Activated CD8-positive, alpha-beta T cell treated with anti-CD3 and anti-CD28 coated beads, Interleukin-2, amount 10 ng/mL, durations not matched to agents 7 days and 5 days (primary cell): ENCODE measurements around the gene MMP20. TPM values are rescaled to one million over a fixed set of nuclear protein-coding genes. Genes with fewer than 3 reads are reported as not detected.
A peak's percentile ranks its signal among the peaks of the same experiment; 100 is the strongest.

ENCODE experiments used
- ATAC-seq: fragments of 150-1000 bp; cut with Tn5 transposase; one replicate; pipeline ENCODE4 v1.10.0; 2021; ENCODE audit warnings: moderate library complexity
- CTCF ChIA-PET: fragments of 350-600 bp; sonication (Branson Sonifier 250); formaldehyde crosslinking; loops from one replicate; lab custom pipeline; 2021; ENCODE audit warnings: antibody characterized with exemption; lab: Charles Lee
- POLR2A ChIA-PET: fragments of 350-600 bp; sonication (Branson Sonifier 250); formaldehyde crosslinking; loops from one replicate; lab custom pipeline; 2021; ENCODE audit warnings: antibody characterized with exemption; lab: Charles Lee
- DNase-seq: peaks from one replicate; pipeline ENCODE4 v3.0.0-alpha.2; 2020
- H3K27ac Mint-ChIP-seq: one replicate; pipeline ENCODE4 v1.8.0; 2021; ENCODE audit warnings: mild to moderate bottlenecking, mixed read lengths
- H3K27me3 Mint-ChIP-seq: one replicate; pipeline ENCODE4 v1.8.0; 2021; ENCODE audit warnings: low read depth, mixed read lengths
- H3K36me3 Mint-ChIP-seq: one replicate; pipeline ENCODE4 v1.8.0; 2021; ENCODE audit warnings: low read depth, mixed read lengths
- H3K4me1 Mint-ChIP-seq: one replicate; pipeline ENCODE4 v1.8.0; 2021; ENCODE audit warnings: low read depth, mixed read lengths
- H3K4me3 Mint-ChIP-seq: one replicate; pipeline ENCODE4 v1.8.0; 2021; ENCODE audit warnings: mild to moderate bottlenecking, mixed read lengths
- H3K9me3 Mint-ChIP-seq: one replicate; pipeline ENCODE4 v1.8.0; 2022; ENCODE audit warnings: mixed read lengths; ENCODE audit not compliant: insufficient read depth
- total RNA-seq, 2 experiments: library from RNA; stranded (reverse); gene quantifications; one replicate each; pipeline ENCODE4 v1.2.3, GENCODE V29; 2021

Gene MMP20
- total RNA-seq, 2 experiments from 2014 or later: not detected

- ATAC-seq (no peak), DNase-seq (no peak)
- Mint-ChIP-seq H3K9me3 (peaks cover 13% of the 10 kb centered on the region), H3K36me3 (peaks cover 1% of the 10 kb centered on the region), H3K4me3 (no peak overlapping the region), H3K4me1 (peaks cover 3% of the 10 kb centered on the region), H3K27me3 (no peaks in the 10 kb centered on the region), H3K27ac (no peak overlapping the region)
- CTCF ChIA-PET: interaction anchor here (1.3 to 1.7 kb wide), 2 partner anchors 12 to 13 kb away, joined by 5 to 6 read pairs; no protein-coding TSS in a partner anchor
- POLR2A ChIA-PET: no interaction called here
Observed at GRCh38 chr11:102591160-102591718, 33.9 kb downstream of the MMP20 start.

DNA sequence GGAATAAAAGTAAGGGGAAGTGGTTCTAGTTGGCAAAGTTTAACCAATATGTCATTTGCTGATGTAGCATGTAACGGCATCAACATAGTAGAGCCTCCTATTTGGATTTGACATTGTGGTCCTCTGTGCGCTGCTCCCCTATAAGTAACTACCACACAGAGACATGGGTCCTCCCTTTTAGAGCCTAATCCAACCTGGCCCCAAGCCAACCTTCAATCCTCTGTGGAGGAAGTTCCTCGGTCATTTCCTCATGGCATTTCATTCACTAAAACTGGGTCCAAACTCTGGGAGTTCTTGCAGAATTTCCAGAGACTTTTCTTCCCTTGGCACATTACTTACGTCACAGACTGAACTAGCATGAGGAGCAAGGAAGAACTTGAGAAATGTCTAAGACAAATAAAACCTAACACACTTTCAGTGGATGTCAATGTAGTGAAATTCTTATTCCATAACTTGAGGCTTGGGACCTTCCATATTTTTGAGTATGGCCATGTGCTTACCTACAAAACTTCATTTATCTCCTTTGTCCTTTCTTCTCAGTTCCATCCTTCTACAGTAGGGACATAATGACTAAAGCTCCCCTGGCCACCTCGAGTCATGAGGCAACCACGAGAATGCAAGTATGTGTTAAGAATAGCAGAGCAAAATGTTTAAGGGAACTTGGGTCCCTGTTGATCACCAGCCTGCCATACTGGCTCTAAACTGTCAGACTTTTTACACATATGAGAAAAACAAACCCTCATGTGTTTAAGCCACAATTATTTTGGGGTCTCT lies 34.7 kb downstream of the MMP20 start:
- CTCF ChIA-PET: no interaction called here
- Mint-ChIP-seq H3K27me3 (peaks cover 3% of the 10 kb centered on the region), H3K4me1 (peaks cover 3% of the 10 kb centered on the region), H3K4me3 (no peak overlapping the region), H3K9me3 (peaks cover 13% of the 10 kb centered on the region), H3K36me3 (peaks cover 1% of the 10 kb centered on the region), H3K27ac (no peak overlapping the region)
- no peak for DNase-seq
- no peak for ATAC-seq
- POLR2A ChIA-PET: no interaction called here

DNA sequence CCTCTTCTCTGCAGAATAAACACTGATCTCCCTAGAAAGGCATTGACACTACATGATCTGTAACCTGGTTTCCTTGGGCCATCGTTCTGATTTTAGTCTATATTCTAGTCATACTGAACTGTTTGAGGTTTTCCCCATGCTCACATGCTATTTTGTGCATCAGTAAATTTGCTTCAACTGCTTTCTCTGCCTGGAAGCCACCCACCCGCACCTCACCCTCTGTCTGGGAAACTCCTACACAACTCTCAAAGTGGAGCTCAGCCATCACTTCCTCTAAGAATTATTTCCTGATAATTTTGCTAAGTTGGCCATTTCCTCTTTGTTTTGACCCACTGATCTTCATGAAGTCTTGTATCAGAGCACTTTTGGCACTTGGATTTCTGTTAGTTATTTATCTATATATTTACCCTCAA lies 36.1 kb downstream of the MMP20 start:
- ATAC-seq (no peak), DNase-seq (no peak)
- H3K27me3 Mint-ChIP-seq: peaks cover 3% of the 10 kb centered on the region
- POLR2A ChIA-PET: no interaction called here
- H3K4me3 Mint-ChIP-seq: no peak overlapping the region
- no peak overlapping the region for H3K27ac Mint-ChIP-seq
- H3K9me3 Mint-ChIP-seq: peaks cover 20% of the 10 kb centered on the region
- H3K36me3 Mint-ChIP-seq: peaks cover 1% of the 10 kb centered on the region
- H3K4me1 Mint-ChIP-seq: peaks cover 3% of the 10 kb centered on the region
- CTCF ChIA-PET: interaction anchor here (1.3 kb wide), 1 partner anchor 77 kb away, joined by 4 read pairs; no protein-coding TSS in a partner anchor

GRCh38 chr11:102587722-102588121 lies 37.4 kb downstream of the MMP20 start:
- ChIA-PET CTCF (interaction anchor here (1.3 to 1.7 kb wide), 2 partner anchors 28 to 79 kb away, joined by 4 read pairs; no protein-coding TSS in a partner anchor), POLR2A (no interaction called here)
- Mint-ChIP-seq H3K4me1 (peaks cover 3% of the 10 kb centered on the region), H3K27me3 (peaks cover 3% of the 10 kb centered on the region), H3K36me3 (peaks cover 1% of the 10 kb centered on the region), H3K27ac (no peak overlapping the region), H3K9me3 (peaks cover 20% of the 10 kb centered on the region), H3K4me3 (no peak overlapping the region)
- DNase-seq: no peak
- ATAC-seq: no peak

DNA sequence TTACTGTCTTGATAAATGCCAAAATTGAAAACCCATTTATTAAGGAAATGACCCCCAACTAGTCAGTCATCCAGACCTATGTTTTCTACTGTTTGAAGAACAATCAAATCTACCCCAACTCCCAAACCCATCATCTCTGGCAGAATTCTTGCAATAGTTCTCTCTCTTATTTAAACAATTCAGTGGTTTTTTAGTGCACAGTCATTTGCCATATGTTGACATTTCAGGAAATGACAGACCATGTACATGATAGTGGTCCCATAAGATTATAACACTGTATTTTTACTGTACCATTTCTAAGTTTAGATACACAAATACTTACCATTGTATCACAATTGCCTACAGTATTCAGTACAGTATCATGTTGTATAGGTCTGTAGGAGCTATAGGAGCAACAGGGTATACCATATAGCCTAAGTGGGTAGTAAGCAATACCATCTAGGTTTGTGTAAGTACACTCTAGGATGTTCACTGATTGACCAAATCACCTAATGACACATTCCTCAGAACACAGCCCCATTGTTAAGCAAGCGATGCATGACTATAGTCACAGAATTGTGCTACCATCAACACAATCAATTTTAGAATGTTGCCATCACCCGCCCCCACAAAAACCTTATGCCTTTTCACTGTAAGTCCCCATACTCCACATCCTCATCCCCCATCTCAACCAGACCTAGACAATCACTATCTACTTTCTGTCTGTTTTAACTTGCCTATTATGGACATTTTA lies 41.8 kb downstream of the MMP20 start:
- POLR2A ChIA-PET: no interaction called here
- Mint-ChIP-seq H3K36me3 (peaks cover 1% of the 10 kb centered on the region), H3K4me3 (no peak overlapping the region), H3K4me1 (no peaks in the 10 kb centered on the region), H3K27me3 (peaks cover 3% of the 10 kb centered on the region), H3K27ac (no peak overlapping the region), H3K9me3 (peaks cover 13% of the 10 kb centered on the region)
- DNase-seq (no peak), ATAC-seq (no peak)
- CTCF ChIA-PET: no interaction called here

DNA sequence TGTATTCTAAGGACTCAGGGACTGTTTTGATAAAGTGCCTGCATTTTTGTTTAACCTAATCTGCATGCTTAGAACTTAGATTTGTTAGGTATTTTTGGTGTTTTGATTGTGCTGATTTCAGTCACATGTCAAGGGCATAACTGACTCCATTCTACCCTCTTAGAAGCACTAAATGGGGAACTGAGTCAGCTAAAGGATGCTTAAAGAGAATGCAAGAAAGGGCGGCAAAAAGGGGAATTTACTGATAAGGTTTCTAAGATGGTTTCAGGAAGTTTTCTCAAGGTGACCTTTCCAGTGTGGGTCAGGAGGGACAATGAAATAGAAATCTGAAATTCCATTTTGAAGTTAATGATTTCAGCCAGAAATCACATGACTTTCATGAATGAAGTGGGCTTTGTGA lies 43.0 kb downstream of the MMP20 start:
- no peak for ATAC-seq
- Mint-ChIP-seq H3K36me3 (no peaks in the 10 kb centered on the region), H3K9me3 (peaks cover 7% of the 10 kb centered on the region), H3K4me3 (no peak overlapping the region), H3K27me3 (peaks cover 3% of the 10 kb centered on the region), H3K4me1 (peaks cover 8% of the 10 kb centered on the region), H3K27ac (no peak overlapping the region)
- POLR2A ChIA-PET: no interaction called here
- DNase-seq: no peak
- CTCF ChIA-PET: no interaction called here

DNA sequence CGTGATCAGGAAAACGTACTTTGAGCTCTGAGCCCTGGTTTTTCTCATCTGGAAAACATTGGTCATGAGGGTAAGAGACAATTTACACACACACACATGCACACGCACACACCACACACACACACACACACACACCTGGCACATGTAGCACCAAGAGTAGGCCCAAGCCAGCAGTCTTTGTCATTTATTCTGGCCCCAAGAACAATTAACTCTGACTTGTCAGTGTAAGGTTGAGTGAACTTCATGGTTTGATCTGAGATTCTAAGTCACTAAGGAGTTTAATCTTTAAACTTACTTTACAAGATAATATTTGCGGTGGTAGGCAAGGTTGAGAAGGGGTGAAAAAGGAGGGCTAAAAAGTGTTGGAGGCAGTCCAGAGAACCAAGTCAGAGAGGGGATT lies 44.1 kb downstream of the MMP20 start:
- Mint-ChIP-seq H3K9me3 (peaks cover 17% of the 10 kb centered on the region), H3K27me3 (peaks cover 3% of the 10 kb centered on the region), H3K4me1 (peaks cover 18% of the 10 kb centered on the region), H3K27ac (no peak overlapping the region), H3K4me3 (no peak overlapping the region), H3K36me3 (peaks cover 3% of the 10 kb centered on the region)
- ATAC-seq: no peak
- CTCF ChIA-PET: interaction anchor here (1.3 to 1.4 kb wide), 2 partner anchors 13 to 191 kb away, joined by 3 read pairs; no protein-coding TSS in a partner anchor
- DNase-seq: no peak
- POLR2A ChIA-PET: no interaction called here

- peaks cover 24% of the 10 kb centered on the region for H3K9me3 Mint-ChIP-seq
- no peak overlapping the region for H3K27ac Mint-ChIP-seq
- ATAC-seq: no peak
Observed at GRCh38 chr11:102580185-102580951, 44.8 kb downstream of the MMP20 start.

DNA sequence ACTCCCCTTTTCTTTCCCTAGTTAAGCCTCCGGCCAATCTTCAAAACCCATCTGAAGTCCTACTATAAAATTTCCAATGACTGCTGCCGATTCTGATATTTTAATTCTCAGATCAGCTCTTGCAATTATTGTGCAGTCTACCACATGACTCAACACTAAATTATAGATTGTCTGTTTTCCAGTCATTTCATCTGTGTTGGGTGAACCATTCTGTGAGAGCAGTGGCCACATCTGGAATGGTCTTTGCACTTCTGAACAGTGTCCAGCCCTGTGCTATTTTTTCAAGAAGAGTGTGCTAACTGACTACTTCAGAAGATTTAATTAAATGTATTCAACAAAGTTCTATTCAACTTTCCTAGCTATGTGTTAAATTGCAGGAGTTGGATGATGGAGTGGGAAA lies 47.4 kb downstream of the MMP20 start:
- peaks cover 27% of the 10 kb centered on the region for H3K4me1 Mint-ChIP-seq
- ATAC-seq (no peak), DNase-seq (no peak)
- ChIA-PET CTCF (interaction anchor here (0.5 to 3.0 kb wide), 6 partner anchors 10 to 228 kb away, joined by 3 to 17 read pairs (median 3); partner anchors contain the start of gene MMP20), POLR2A (interaction anchor here (1.1 kb wide), 1 partner anchor 14 kb away, joined by 4 read pairs; no protein-coding TSS in a partner anchor)
- H3K9me3 Mint-ChIP-seq: peaks cover 16% of the 10 kb centered on the region
- H3K36me3 Mint-ChIP-seq: peaks cover 12% of the 10 kb centered on the region
- H3K27me3 Mint-ChIP-seq: no peaks in the 10 kb centered on the region
- H3K4me3 Mint-ChIP-seq: no peak overlapping the region
- peak overlapping the region; percentile 66 for H3K27ac Mint-ChIP-seq

More at GRCh38 chr11:102580185-102580951, 44.8 kb downstream of the MMP20 start:
- DNase-seq: no peak
- Mint-ChIP-seq H3K4me1 (peaks cover 25% of the 10 kb centered on the region), H3K4me3 (no peak overlapping the region), H3K36me3 (peaks cover 9% of the 10 kb centered on the region), H3K27me3 (no peaks in the 10 kb centered on the region)
- CTCF ChIA-PET: interaction anchor here (0.9 to 1.4 kb wide), 4 partner anchors 12 to 190 kb away, joined by 3 read pairs; no protein-coding TSS in a partner anchor
- POLR2A ChIA-PET: interaction anchor here (0.7 kb wide), 1 partner anchor 10 kb away, joined by 3 read pairs; no protein-coding TSS in a partner anchor

GRCh38 chr11:102577182-102577581 lies 48.0 kb downstream of the MMP20 start:
- peak overlapping the region; percentile 40 for H3K4me3 Mint-ChIP-seq
- peaks cover 12% of the 10 kb centered on the region for H3K36me3 Mint-ChIP-seq
- H3K27ac Mint-ChIP-seq: peak overlapping the region; percentile 66
- H3K4me1 Mint-ChIP-seq: peaks cover 27% of the 10 kb centered on the region
- no peaks in the 10 kb centered on the region for H3K27me3 Mint-ChIP-seq
- ATAC-seq (peak; percentile 81), DNase-seq (no peak)
- CTCF ChIA-PET: interaction anchor here (0.7 to 3.0 kb wide), 4 partner anchors 10 to 227 kb away, joined by 3 to 17 read pairs (median 4); no protein-coding TSS in a partner anchor
- peaks cover 19% of the 10 kb centered on the region for H3K9me3 Mint-ChIP-seq
- POLR2A ChIA-PET: no interaction called here

DNA sequence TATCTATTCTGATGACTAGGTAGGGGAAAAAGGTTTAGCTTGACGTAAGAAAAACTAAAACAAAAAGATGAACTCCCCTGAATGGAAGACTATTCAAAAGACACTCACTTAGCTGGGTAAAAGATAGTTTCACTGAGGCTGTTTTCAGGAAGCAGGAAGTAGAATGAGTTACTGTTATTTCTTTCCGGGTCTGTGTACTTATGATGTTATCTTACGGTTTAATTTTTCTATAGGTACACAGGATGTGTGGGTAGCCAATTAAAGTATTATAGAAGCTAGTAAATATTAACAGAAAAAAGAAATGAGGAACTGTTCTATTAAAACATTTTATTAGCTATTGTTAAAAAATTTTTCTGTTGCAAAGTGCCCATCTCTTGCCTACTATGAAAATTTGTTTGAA lies 48.8 kb downstream of the MMP20 start:
- H3K27me3 Mint-ChIP-seq: no peaks in the 10 kb centered on the region
- H3K36me3 Mint-ChIP-seq: peaks cover 12% of the 10 kb centered on the region
- ATAC-seq: no peak
- CTCF ChIA-PET: interaction anchor here (0.8 to 3.0 kb wide), 2 partner anchors 12 to 37 kb away, joined by 3 to 17 read pairs; no protein-coding TSS in a partner anchor
- no peak for DNase-seq
- peak overlapping the region; percentile 74 for H3K27ac Mint-ChIP-seq
- H3K9me3 Mint-ChIP-seq: peaks cover 21% of the 10 kb centered on the region
- peak overlapping the region; percentile 37 for H3K4me3 Mint-ChIP-seq
- H3K4me1 Mint-ChIP-seq: peaks cover 27% of the 10 kb centered on the region
- POLR2A ChIA-PET: no interaction called here
